Adipose tissue (tissue), 3 donors: ENCODE results near the gene MED20. TPM values are rescaled to one million over a fixed set of nuclear protein-coding genes. Genes with fewer than 3 reads are reported as not detected.

Source experiments
- H3K27ac ChIP-seq: one replicate; pipeline ENCODE4 v1.5.1; 2013; ENCODE audit warnings: low read depth, low read length
- WGBS, 3 donors: extraction: QIAGEN DNeasy Blood & Tissue Kit; methylation state at CpG; one replicate each; pipeline ENCODE4 v1.1.7; 2013; 5-methylcytosine and 5-hydroxymethylcytosine counted together
- polyA plus RNA-seq, 3 donors: library from polyadenylated mRNA; stranded (reverse); fragments of 200-250 nt; gene quantifications; one replicate each; pipeline ENCODE4 v1.2.3, GENCODE V29; 2013
- donor health status: healthy with polysubstance abuse.
- donor health status: Bipolar disorder and iron deficiency.
- donor health status: healthy.

Gene MED20
- polyA plus RNA-seq, 3 donors, result 5.3 to 8.1 (median 7.0) TPM

DNA sequence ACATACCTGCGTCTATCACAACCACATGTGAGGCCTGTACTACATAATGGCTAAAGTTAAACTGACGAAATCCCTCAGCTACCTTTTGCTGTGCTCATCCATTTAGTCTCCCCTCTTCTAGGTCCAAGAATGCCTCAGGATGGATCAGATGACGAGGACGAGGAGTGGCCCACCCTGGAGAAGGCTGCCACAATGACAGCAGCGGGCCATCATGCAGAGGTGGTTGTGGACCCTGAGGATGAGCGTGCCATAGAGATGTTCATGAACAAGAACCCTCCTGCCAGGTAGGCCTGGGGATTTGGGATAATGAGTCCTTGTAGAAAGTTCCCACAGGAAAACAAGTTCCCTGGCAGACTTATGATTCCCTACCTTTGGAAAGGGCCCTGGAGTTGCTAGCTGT lies 6.3 kb upstream of the MED20 start:
- H3K27ac ChIP-seq, result no peak overlapping the region
- 88 to 95% (median 92%) methylated on average over 6 of the region's 6 CpGs for WGBS, 3 donors

DNA sequence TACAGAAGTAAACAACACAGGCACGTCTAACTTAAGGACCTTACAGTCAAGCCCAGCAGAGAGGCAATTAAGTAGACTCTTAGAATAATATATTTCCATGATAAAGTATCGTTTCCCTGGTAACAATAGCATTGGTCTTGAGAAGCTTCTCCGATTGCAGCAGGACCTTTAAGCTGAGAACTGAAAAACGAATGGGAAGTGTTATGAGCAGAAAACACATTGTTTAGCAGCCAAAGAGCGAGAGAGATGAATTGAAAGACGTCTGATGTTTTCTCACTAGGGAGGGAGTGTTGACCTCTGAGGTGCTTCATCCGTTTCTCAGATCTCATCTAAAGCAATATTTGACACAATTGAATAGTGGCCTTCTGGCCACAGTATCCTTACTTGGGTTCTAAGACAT lies 1.2 kb upstream of the MED20 start:
- 2 to 7% (median 4%) methylated on average over 7 of the region's 7 CpGs for WGBS, 3 donors
- H3K27ac ChIP-seq, result no peak overlapping the region

DNA sequence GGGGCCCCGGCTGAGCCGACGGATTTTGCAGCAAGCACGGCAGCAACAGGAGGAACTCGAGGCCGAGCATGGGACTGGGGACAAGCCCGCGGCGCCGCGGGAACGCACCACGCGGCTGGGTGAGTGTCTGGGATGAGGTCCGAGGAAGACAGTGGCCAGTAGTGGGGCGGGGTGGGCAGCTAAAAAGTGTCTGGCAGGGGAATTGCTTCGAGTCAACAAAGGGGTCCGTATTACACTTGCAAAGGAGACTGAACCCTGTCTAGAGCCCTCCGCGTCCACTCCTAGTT lies 716 bp upstream of the MED20 start:
- WGBS, 3 donors, result 0 to 1% (median 0%) methylated on average over 17 to 20 of the region's 20 CpGs
- H3K27ac ChIP-seq, result no peak overlapping the region

DNA sequence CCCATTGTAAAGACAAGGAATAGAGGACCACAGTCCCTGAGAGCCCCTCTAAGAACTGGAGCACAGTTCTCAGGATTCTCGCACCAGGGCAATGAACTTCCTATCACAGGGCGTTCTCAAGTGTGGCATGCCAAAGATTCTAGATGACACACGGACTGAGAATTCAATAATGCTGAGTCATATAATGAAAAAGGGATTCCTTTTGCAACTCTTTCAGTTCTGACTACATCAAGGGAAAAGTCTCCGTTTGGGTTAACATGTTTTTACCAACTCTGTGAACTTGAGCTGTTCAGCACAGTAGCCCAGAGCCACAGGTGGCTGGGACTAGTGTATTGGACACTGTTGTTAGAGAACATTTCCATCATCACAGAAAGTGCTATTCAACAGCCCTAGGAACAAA lies 3.4 kb downstream of the MED20 start:
- H3K27ac ChIP-seq, result no peak overlapping the region
- 47 to 59% (median 51%) methylated on average over 4 of the region's 4 CpGs for WGBS, 3 donors

DNA sequence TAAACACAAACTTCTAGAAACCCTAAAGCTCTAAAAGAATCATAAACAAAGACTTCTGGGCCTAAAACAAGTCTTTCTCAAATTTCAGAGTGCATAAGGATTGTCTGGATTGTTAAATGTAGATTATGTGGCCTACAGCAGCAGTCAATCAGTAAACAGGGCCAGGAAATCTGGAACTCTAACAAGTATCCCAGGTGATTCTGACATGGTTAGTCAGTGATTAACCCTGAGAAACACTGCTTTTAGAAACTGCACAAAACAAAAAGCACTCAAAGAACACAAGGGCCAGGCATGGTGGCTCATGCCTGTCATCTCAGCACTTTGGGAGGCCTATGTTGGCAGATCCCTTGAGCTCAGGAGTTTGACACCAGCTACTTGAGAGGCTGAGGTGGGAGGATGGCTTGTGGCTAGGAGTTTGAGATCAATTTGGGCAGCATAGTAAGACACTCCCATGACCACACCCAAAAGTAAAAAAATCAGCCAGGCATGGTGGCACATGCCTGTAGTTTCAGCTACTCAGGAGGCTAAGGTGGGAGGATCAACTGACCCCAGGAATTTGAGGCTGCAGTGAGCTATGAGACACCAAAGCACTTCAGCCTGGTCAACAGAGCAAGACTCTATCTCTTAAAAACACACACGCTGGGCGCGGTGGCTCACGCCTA lies 5.9 kb downstream of the MED20 start:
- 95 to 98% (median 96%) methylated on average over 4 of the region's 4 CpGs for WGBS, 3 donors
- no peak overlapping the region for H3K27ac ChIP-seq

DNA sequence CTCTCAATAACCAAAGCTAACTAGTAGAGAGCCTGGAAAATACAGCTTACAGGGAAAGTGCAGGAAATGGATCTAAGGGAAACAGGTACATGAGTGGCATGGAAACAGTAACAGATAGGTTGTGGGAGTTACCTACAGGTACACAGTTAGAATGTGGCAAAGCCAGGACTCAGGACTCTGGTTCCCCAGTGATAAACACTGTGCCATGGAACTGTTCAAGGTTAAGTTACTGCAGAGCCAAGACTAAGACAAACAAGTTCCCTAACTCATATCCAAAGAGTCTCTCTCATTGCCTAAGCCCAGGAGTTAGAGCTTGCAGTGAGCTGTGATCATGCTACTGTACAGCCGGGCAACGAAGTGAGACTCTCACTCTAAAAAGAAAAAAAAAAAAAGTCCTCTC lies 6.6 kb downstream of the MED20 start:
- WGBS, 3 donors, result 41 to 94% (median 94%) methylated on average over 2 of the region's 2 CpGs

DNA sequence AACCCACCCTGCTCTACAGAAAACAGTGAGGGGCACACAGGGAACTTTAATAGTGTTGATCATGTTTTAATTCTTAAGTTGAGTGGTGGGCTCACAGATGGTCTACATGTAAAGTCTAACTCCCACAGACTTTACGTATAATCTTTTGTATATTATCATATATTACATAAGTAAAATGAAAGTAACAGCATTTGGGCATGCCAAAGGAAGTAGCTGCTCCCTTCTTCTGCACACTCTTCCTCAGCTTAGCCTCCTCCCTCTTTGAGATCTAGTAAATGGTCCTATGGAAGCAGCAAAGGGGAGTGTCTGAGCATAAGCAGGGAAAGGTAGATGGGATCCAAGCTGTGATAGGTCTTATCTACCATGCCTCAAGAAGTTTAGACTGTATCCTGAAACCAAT lies 11.2 kb downstream of the MED20 start:
- WGBS, 3 donors, result 85 to 100% (median 97%) methylated on average over 1 of the region's 1 CpG
- no peak overlapping the region for H3K27ac ChIP-seq

More for the DNA sequence above, 6.6 kb downstream of the MED20 start:
- no peak overlapping the region for H3K27ac ChIP-seq

DNA sequence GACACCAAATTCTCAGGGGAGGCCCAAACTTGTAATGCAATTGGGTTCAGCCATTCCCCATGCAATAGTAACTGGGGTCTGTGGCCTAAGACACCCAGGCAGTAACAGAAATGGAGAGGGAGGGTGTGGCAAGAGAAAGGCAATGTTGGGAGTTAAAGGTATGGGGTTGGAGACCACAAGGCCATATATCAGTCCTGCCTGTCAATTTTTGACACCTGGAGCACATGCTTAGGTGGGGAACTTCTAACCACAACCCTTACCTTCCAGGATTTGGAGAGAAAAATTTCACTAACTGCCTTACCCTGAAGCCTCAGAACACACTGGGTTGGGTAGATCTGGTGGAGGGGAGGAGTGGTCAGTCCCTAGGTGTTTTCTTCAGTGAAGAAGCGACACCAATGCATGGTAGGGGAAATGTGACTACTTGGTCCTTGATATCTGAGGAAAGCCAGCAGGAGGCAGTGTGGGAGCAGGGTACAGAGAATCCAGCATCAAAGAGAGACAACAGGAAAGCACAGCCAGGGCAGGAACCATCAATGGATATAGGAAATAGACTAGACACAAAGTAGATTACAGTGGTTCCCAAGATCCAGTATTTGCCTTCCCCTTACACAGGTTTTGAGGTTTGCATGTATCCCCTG lies 18.9 kb downstream of the MED20 start:
- no peak overlapping the region for H3K27ac ChIP-seq
- 88 to 100% (median 100%) methylated on average over 1 of the region's 1 CpG for WGBS, 3 donors

DNA sequence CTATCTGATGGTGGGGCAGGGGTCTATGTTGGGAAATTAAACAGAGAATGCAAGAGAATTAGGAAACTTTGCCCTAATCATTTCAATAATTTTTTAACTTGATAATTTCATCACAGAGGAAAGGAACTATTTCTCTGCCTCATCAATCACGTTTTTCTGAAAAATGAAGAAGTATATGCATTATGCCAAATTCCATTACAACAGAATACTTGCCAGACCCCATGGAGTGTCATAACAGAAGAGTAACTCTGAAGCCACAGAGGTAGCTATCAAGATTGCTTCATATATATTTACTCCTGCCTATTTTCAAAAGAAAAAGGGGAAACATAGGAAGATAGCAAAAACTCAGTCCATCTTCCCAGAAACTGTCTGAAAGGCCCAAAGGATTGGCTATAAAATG lies 20.1 kb downstream of the MED20 start:
- no peak overlapping the region for H3K27ac ChIP-seq
- 56 to 80% (median 61%) methylated on average over 1 of the region's 1 CpG for WGBS, 3 donors

DNA sequence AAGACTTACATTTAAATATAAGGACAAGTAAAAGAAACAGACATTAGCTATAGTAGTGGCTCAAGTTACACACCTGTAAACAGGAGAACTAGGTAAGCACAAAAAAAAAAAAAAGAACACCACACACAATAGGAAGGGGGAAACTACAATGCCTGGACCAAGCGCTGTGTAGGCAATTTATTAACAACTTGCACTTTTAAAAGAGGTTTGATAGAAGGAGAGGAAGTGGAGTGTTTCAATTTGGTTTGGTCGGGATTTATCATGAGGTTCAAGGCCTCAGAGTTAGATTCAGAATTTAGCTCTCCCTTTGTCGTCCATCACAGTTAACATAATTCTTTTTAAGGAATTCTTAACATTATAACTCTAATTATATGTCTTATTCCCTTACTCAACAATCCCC lies 24.7 kb downstream of the MED20 start:
- no peak overlapping the region for H3K27ac ChIP-seq
- 39 to 55% (median 41%) methylated on average over 3 of the region's 3 CpGs for whole genome bisulfite sequencing, 3 donors

DNA sequence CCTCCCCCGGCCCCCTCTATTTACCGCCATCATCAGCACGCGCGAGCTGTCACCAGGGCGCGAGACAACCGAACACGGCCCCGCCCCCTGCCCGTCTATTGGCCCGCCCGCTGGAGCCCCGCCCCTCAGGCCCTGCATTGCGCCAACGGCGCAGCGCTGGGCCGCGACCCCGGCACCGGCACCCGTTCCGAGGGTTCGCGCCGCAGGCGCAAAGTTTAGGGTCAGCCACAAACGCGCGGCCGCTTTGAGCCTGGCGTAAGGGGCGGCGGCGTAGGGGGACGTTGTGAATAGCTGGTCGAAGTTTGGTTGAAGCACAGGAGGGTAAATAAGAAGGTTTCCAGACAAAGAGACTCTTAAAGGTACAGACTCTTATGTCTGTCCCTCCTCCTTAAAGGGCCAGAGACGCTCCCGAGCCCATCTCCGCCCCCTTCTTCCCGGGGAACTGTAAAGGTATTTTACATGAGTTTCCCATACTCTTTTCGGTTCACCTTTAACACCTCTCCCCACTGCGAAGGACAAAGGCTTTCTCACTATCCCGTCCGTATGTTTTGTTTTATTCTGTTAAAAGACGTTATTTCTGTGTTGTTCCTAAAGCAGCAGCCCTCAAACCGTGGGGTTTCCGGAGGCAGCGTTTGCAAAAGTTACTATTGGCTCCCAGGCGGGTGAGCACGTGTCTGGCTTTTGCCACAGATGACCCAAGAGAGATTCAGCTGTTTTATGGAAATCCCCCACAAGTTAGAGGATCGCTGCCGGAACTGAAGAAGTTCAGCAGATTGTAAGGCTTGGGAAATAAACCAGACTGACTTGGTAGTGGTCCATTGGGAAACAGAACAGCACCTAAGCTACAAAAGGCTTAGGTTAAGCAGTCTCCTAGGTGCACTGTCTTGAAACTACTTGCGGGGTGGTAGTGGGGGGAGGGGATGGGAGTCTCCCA lies 25.4 kb downstream of the MED20 start, which contains the start of gene USP49:
USP49 (minus strand) TSS at position 76 of the 934 bp plus-strand sequence. CDS start 88,392 bp downstream, outside the sequence.
- no peak within 1 kb of the TSS for H3K27ac ChIP-seq
- WGBS, 3 donors, result 0 to 1% (median 0%) methylated on average over 53 to 55 of the region's 55 CpGs

DNA sequence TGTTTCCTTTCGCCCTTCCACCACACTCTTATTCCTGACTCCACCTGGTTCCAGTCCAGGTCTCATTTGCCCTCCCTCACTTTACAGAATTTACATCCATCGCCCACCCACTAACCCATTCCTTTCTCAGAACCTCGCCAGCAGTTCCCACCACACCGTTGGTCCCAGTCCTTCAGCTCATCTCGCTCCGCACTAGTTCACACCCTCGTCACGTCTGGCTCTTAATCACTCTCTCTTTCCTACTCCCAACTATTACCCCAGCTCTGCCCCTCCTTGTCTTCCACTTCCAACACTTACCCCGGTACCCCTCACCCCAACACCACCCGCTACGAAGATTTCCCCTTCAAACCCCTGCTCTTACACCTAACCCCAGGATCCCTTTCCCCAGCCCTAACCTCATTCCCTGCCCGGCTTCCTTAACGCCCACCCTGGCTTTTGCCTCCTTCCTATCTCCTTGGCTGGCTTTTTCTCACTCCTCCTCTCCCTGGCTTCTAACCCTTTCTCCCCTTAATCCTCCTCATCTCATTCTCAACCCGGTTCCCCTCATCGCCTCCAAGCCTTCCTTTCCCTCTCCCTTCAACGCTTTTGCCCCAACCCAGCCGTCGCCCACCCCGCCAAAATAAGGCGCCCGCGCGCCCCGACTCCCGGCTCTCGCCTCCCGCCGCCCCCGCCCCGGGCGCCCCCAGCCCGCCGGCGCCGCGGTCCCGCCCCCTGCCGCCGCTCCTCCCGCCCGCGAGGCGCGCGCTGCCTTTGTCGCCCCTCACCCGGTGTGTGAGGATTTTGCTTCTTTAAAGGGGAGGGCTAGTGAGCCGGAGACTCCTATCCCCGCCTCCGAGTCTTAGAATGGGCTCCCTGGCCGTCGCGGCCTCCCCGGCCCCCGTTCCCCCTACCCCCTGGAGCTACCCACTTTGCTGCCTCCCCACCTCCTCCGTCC lies 26.3 kb downstream of the MED20 start:
- no peak overlapping the region for H3K27ac ChIP-seq
- 2% methylated on average over 45 to 56 of the region's 56 CpGs for WGBS, 3 donors

DNA sequence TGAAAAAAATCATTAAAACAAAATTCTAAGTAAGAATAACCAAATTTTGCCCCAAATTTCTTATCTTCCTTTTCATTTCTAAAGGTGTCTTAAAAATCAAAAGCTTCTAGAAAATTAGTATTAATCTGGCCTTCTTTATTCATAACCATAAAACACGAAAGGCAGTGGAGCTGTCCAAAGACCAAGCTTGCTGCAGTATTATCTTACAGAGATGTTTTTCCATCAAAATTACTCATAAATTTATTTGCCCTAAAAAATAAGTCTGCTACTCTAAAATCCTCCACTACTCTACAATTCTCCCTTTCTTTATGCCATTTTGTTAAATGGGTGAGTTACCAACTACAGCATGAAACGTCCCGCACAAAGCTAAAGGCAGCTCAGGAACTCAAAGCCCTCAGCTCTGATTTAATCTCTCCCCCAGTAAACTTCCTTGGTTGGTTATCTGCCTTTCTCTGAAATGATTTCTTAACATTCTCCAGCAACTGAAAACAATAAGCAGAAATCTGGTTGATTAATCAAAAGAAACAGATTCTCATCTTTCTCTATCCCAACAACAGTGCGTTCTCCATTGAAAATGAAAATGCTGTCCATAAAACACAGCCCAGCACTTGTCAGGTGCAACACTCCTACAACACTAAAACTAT lies 27.9 kb downstream of the MED20 start:
- H3K27ac ChIP-seq, result no peak overlapping the region
- 54 to 82% (median 70%) methylated on average over 4 of the region's 4 CpGs for WGBS, 3 donors

DNA sequence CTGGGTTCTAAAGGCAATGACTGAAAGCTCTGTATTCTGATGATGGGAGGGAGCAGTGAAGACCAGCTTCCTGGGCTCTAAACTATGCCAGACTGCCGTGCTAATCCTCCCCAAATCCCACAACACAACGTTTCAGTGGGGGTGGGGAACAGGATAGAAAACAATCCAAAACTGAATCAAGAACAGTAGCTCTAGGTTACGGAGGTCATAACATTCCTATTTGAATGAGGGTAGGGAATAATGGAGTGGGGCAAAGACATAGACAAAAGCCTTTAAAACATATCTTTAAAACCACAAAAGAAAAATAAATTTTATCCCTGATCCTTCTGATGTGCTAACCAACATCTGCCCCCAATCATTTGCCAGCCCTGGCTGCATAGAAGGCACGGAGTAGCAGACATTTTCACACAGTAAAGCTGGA lies 33.6 kb downstream of the MED20 start:
- 69 to 70% (median 69%) methylated on average over 4 of the region's 4 CpGs for WGBS, 3 donors
- H3K27ac ChIP-seq, result no peak overlapping the region

DNA sequence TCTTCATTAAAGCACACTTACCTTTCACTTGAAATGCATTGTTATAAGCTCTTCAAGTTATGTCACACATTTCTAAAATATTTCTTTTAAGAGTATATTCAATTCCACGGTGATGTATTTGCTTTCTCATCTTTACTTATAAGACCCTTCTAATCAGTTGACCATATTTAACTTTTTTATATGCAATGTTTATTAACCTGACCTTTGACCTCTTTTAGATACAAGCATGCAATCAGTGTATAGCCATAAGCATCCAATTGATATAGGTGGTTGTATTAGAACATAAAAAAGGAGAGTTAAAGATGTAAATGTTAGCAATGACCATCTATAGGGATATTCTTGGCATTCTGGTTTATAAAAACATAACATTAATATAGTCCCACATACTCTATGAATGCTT lies 35.0 kb downstream of the MED20 start:
- no peak overlapping the region for H3K27ac ChIP-seq
- WGBS, 3 donors, result 81 to 96% (median 88%) methylated on average over 1 of the region's 1 CpG

DNA sequence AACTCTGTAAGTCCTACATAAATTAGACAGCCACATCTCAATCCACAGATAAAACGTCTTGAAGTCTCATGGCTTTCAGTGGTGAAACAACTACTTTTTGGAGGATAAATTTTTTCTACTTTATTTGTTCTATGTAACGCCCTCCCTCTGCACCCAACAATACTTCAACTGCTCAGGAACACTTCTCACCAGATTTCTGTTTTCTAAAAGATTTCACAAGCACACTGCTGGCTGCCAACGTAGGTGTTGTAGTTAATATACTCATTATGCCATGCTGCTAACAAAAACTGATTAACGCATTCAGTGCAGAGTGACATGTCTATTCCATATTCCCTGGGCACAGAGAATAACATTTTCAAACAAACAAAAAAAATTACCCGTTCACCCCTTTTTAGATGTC lies 36.0 kb downstream of the MED20 start:
- WGBS, 3 donors, result 79 to 86% (median 85%) methylated on average over 5 of the region's 5 CpGs
- H3K27ac ChIP-seq, result no peak overlapping the region

DNA sequence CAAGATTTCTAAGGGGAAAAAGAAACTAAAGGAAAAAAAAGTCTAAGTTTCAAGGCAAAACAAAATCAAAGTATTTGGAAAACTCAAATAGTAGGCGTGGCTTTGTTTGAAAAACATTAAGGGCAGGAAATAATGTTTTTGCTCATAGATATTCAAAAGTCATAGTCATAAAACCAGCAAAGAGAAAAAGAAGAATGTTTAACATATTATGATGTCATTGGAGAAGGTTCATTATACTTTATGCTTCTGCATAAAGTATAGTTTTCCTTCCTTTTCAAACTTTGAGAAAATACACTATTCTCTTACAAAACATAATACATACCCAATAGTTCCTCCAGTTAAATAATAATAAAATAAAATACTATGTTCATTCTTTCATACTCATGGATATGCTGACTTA lies 39.4 kb downstream of the MED20 start:
- no peak overlapping the region for H3K27ac ChIP-seq
- WGBS, 3 donors, result 91 to 95% (median 94%) methylated on average over 1 of the region's 1 CpG

DNA sequence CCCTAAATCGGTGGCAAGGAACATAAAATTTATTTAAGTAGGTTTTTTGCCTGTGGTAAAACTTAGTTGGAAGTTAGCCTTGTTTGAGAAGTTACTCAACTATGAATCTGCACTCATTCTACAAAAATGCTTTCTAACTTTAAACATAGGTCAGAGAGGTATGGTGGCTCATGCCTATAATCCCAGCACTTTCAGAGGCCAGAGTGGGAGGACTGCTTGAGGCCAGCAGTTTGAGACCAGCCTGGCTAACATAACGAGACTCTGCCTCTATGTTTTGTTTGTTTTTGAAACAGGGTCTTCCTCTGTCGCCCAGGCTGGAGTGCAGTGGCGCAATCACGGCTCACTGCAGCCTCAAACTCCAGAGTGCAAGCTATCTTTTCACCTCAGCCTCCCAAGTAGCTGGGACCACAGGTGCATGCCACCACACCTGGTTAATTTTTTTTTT lies 42.0 kb downstream of the MED20 start:
- WGBS, 3 donors, result 78 to 84% (median 82%) methylated on average over 5 of the region's 5 CpGs
- H3K27ac ChIP-seq, result no peak overlapping the region
